K562 (cell line): ENCODE results near the gene C19orf12. TPM values are rescaled to one million over a fixed set of nuclear protein-coding genes. Genes with fewer than 3 reads are reported as not detected.
A peak's percentile ranks its signal among the peaks of the same experiment; 100 is the strongest.

Experiments
- CBX2 ChIP-seq: fragments of 200-600 bp; sonication (generic); IDR thresholded peaks from one replicate; pipeline ENCODE4 v1.6.1; 2012; ENCODE audit warnings: mild to moderate bottlenecking, low read length, inconsistent platforms; ENCODE audit not compliant: insufficient read depth, poor library complexity, severe bottlenecking
- COPS2 ChIP-seq: fragments of 450-650 bp; conservative IDR thresholded peaks from 2 replicates; pipeline ENCODE4 v1.6.1; 2016; ENCODE audit warnings: mild to moderate bottlenecking, moderate library complexity
- CTCF ChIP-seq, 3 experiments: IDR thresholded peaks in 2 of 3; conservative IDR thresholded peaks in 1 of 3; 2 replicates each; pipeline ENCODE4 v1.5.1; 2011 to 2012; ENCODE audit warnings: low read length in 3 of 3, mild to moderate bottlenecking in 3 of 3, control low read depth in 2 of 3, improper control_type of control experiment in 1 of 3, inconsistent platforms in 1 of 3, low read depth in 1 of 3, mixed read lengths in 1 of 3, moderate library complexity in 1 of 3; ENCODE audit not compliant: insufficient read depth in 2 of 3
- DNMT1 ChIP-seq: fragments of 450-650 bp; IDR thresholded peaks from 2 replicates; pipeline ENCODE4 v1.6.1; 2016; ENCODE audit warnings: antibody characterized with exemption, mild to moderate bottlenecking
- HDAC8 ChIP-seq: fragments of 450-650 bp; IDR thresholded peaks from 2 replicates; pipeline ENCODE4 v1.6.1; 2016; ENCODE audit warnings: mild to moderate bottlenecking, missing genetic modification characterization, moderate library complexity, missing compliant biosample characterization
- HNRNPL ChIP-seq: fragments of 200-400 bp; formaldehyde crosslinking; IDR thresholded peaks from 2 replicates; pipeline ENCODE4 v1.6.1; 2017; ENCODE audit warnings: low read depth, mild to moderate bottlenecking, low read length
- HSF4 ChIP-seq: fragments of 250-450 bp; sonication (Bioruptor Pico); IDR thresholded peaks from 2 replicates; pipeline ENCODE4 v2.1.2; 2022; ENCODE audit warnings: mild to moderate bottlenecking, moderate library complexity, borderline replicate concordance
- NBN ChIP-seq: fragments of 450-650 bp; IDR thresholded peaks from 2 replicates; pipeline ENCODE4 v1.6.1; 2016; ENCODE audit warnings: low read depth, mild to moderate bottlenecking
- PPARD ChIP-seq: fragments of 250-450 bp; sonication (Bioruptor Pico); IDR thresholded peaks from 2 replicates; pipeline ENCODE4 v1.8.0; 2022; ENCODE audit warnings: inconsistent platforms, mild to moderate bottlenecking, moderate library complexity
- PRMT5 ChIP-seq: sonication (generic); formaldehyde crosslinking; IDR thresholded peaks from 2 replicates; pipeline ENCODE4 v1.5.0; 2020; ENCODE audit warnings: missing genetic modification reagents
- SETDB1 ChIP-seq: IDR thresholded peaks from one replicate; pipeline ENCODE4 v1.6.1; 2012; ENCODE audit warnings: low read length, control low read depth, inconsistent platforms
- SMC3 ChIP-seq: conservative IDR thresholded peaks from 2 replicates; pipeline ENCODE4 v1.6.1; 2011; ENCODE audit warnings: low read depth, low read length, improper control_type of control experiment; ENCODE audit not compliant: insufficient read depth
- TAF9B ChIP-seq: fragments of 450-650 bp; IDR thresholded peaks from 2 replicates; pipeline ENCODE4 v1.6.1; 2018; ENCODE audit warnings: mild to moderate bottlenecking; ENCODE audit not compliant: partially characterized antibody
- ZC3H8 ChIP-seq: fragments of 450-650 bp; IDR thresholded peaks from 2 replicates; pipeline ENCODE4 v1.6.1; 2017
- ZKSCAN8 ChIP-seq: fragments of 200-800 bp; sonication (Bioruptor generic); IDR thresholded peaks from 2 replicates; pipeline ENCODE4 v1.6.1; 2016; ENCODE audit warnings: missing genetic modification characterization, missing compliant biosample characterization
- ZNF239 ChIP-seq: fragments of 250-450 bp; sonication (Bioruptor Pico); IDR thresholded peaks from 2 replicates; pipeline ENCODE4 v1.4.0; 2020; ENCODE audit warnings: mild to moderate bottlenecking
- ZNF76 ChIP-seq: fragments of 250-450 bp; sonication (Bioruptor Pico); IDR thresholded peaks from 2 replicates; pipeline ENCODE4 v1.4.0; 2020; ENCODE audit warnings: mild to moderate bottlenecking, moderate library complexity, borderline replicate concordance
- polyA plus RNA-seq, 8 experiments: library from polyadenylated mRNA; depleted of rRNA in 4 of 8; stranded (reverse) in 5 of 8; unstranded in 3 of 8; fragments of >200 nt; fragmentation: Nextera tagmentation in 2 of 8; fragmentation: Illumina TruSeq in 1 of 8; extraction: Ambion mirVana in 2 of 8; extraction: Trizol in 1 of 8; gene quantifications; 2 replicates each; pipeline versions ENCODE4 v1.2.1 to v1.2.3, GENCODE V29; 2011 to 2014; ENCODE audit warnings: inconsistent platforms in 1 of 8, missing spikeins in 1 of 8
- total RNA-seq, 7 experiments: library from RNA; depleted of rRNA in 6 of 7; stranded (reverse); fragments of >200 nt in 6 of 7; fragmentation: Illumina TruSeq in 2 of 7; extraction: Trizol in 2 of 7; gene quantifications; 2 replicates each; pipeline versions ENCODE4 v1.2.1 to v1.2.3, GENCODE V29; 2011 to 2021; ENCODE audit warnings: low replicate concordance in 1 of 7
- TF ChIP-seq, protein P1 (sequence below), 2 experiments: fragments of 150-350 bp in 1 of 2; IDR thresholded peaks; 2 replicates each; pipeline ENCODE4 v1.6.1; 2012 to 2016; ENCODE audit warnings: low read depth in 2 of 2, low read length in 2 of 2, mild to moderate bottlenecking in 1 of 2, moderate library complexity in 1 of 2
- TF ChIP-seq, protein P2 (sequence below): sonication (generic); formaldehyde crosslinking; IDR thresholded peaks from 2 replicates; pipeline ENCODE4 v1.8.1; 2022; ENCODE audit warnings: missing genetic modification reagents

C19orf12 gene
- total and polyA plus RNA-seq, 9 of the 15 experiments (the other 6 are each of a cell fraction or from before 2014, with no cell fraction given): 1.9 to 14.5 (median 10.2) TPM

DNA sequence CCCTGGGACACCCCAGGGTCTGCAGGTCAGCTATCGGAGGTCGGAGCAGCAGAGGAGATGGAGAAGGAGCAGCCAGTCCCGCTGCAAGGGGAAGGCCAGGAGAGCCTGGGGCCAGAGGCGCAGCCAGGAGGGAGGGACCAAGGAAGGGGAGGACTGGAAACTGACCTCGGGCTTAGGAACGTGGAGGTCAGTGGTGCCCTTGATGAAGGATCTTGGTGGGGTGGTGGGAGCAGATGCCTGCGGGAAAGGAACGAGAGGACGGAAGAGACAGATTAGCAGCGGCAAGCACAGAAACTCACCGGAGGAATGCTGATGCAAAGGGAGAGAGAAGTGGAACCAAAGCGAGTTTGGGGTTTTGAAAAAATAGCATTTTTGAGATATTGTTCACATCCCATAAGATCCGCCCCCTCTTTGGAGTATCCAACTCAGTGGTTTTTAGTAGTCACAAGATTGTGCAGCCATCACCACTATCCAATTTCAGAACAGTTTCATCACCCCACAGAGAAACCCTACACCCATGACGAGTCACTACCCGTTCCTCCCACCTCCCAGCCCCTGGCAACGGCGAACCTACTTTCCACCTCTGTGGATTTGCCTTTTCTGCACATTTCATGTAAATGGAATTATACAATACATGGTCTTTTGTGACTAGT, 27.7 kb downstream of the C19orf12 start (continued):
- TF ChIP-seq PRMT5 (no peak), ZNF76 (CRISPR knock-in tag) (no peak), ZNF239 (CRISPR knock-in tag) (no peak), ZC3H8 (no peak), CBX2 (no peak), DNMT1 (no peak), HDAC8 (tag) (peak; percentile 83; the same call in 1 of the 2 replicates), HSF4 (CRISPR knock-in tag) (peak; percentile 58; the same call in 1 of the 2 replicates), PPARD (CRISPR knock-in tag) (no peak), ZKSCAN8 (CRISPR knock-in tag) (no peak; the same call in 1 of the 2 replicates), NBN (no peak; the same call in 1 of the 2 replicates), TAF9B (no peak), SETDB1 (no peak), HNRNPL (no peak), SMC3 (no peak), CTCF (IDR thresholded peaks at IDR 0.05 in 2 of 3, conservative IDR thresholded peaks at IDR 0.05 in 1 of 3; ENCODE audit: insufficient read depth in 2 of 3, low read depth in 1 of 3, low read length in 3 of 3) (no peak), COPS2 (no peak)
- TF ChIP-seq, protein P1, sequence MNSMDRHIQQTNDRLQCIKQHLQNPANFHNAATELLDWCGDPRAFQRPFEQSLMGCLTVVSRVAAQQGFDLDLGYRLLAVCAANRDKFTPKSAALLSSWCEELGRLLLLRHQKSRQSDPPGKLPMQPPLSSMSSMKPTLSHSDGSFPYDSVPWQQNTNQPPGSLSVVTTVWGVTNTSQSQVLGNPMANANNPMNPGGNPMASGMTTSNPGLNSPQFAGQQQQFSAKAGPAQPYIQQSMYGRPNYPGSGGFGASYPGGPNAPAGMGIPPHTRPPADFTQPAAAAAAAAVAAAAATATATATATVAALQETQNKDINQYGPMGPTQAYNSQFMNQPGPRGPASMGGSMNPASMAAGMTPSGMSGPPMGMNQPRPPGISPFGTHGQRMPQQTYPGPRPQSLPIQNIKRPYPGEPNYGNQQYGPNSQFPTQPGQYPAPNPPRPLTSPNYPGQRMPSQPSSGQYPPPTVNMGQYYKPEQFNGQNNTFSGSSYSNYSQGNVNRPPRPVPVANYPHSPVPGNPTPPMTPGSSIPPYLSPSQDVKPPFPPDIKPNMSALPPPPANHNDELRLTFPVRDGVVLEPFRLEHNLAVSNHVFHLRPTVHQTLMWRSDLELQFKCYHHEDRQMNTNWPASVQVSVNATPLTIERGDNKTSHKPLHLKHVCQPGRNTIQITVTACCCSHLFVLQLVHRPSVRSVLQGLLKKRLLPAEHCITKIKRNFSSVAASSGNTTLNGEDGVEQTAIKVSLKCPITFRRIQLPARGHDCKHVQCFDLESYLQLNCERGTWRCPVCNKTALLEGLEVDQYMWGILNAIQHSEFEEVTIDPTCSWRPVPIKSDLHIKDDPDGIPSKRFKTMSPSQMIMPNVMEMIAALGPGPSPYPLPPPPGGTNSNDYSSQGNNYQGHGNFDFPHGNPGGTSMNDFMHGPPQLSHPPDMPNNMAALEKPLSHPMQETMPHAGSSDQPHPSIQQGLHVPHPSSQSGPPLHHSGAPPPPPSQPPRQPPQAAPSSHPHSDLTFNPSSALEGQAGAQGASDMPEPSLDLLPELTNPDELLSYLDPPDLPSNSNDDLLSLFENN (IDR thresholded peaks at IDR 0.05; ENCODE audit: low read depth in 2 of 2, low read length in 2 of 2): no peak
- TF ChIP-seq, protein P2, sequence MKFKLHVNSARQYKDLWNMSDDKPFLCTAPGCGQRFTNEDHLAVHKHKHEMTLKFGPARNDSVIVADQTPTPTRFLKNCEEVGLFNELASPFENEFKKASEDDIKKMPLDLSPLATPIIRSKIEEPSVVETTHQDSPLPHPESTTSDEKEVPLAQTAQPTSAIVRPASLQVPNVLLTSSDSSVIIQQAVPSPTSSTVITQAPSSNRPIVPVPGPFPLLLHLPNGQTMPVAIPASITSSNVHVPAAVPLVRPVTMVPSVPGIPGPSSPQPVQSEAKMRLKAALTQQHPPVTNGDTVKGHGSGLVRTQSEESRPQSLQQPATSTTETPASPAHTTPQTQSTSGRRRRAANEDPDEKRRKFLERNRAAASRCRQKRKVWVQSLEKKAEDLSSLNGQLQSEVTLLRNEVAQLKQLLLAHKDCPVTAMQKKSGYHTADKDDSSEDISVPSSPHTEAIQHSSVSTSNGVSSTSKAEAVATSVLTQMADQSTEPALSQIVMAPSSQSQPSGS: no peak
